Measurements from ENCODE around the gene ERF.

DNA sequence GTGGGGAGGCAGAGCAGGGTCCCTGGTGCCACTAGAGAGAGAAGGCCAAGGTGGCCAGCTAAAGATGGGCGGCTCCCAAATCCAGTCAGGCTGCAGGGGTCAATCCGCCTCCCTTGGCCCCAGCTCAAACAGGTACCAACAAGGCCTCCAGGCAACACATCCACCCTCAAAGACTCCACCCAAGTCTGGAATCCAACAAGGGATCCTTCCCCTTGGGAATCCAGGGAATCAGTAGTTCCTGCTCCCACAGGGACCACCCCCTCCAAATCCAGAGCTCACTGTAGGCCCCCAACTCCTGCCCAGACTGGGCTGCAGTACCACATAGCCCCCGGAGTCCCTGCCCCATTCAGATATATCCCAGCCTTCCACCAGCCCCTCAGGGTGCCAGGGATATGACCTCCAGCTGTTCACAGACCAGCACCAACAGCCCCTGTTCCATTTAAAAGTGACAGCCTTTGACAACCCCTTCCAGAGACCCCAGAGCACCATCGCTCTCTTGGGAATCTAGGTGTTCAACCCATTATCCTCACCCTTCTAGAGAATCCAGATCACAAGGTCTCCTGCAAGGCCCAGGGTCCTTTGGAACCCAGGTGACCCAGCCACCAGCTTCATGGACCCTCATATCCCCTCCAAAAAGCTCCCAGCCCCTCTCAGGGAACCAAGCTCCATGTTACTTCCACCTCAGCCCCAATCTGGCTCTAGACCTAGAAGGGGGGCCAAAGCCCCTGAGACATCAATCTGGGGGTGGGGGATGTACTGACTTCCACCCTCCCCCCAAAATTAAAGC lies 3.2 kb downstream of the ERF start:
- TF ChIP-seq CTCF (IDR thresholded peaks at IDR 0.05; ENCODE audit: low read depth, low read length, poor library complexity, severe bottlenecking), result no peak
- no peak for TF ChIP-seq EZH2phosphoT487 (IDR thresholded peaks at IDR 0.05; ENCODE audit: borderline replicate concordance, low read length)

Measured in DOHH2 (cell line).